Measurements from ENCODE around the gene UBASH3B.

- TF ChIP-seq CTCF (IDR thresholded peaks at IDR 0.05) = no peak
- no peak for TF ChIP-seq ZFX (IDR thresholded peaks at IDR 0.05; ENCODE audit: borderline replicate concordance)
These were observed 4.4 kb downstream of the UBASH3B start for GRCh38 chr11:122659676-122660554.
